C4-2B (cell line): ENCODE data around the gene FAM170A.

ENCODE experiments used
- H3K27ac ChIP-seq: fragments of 450-650 bp; 2 replicates; pipeline ENCODE4 v1.5.1; 2017
- CTCF ChIP-seq: fragments of 450-650 bp; conservative IDR thresholded peaks from 2 replicates; pipeline ENCODE4 v1.5.1; 2017; ENCODE audit warnings: mild to moderate bottlenecking
- ZFX ChIP-seq: fragments of 450-650 bp; IDR thresholded peaks from 2 replicates; pipeline ENCODE4 v1.6.1; 2017

FAM170A gene

GRCh38 chr5:119630752-119631440 is 1.5 kb downstream of the FAM170A start:
- no peak overlapping the region for H3K27ac ChIP-seq
- TF ChIP-seq ZFX = no peak

DNA sequence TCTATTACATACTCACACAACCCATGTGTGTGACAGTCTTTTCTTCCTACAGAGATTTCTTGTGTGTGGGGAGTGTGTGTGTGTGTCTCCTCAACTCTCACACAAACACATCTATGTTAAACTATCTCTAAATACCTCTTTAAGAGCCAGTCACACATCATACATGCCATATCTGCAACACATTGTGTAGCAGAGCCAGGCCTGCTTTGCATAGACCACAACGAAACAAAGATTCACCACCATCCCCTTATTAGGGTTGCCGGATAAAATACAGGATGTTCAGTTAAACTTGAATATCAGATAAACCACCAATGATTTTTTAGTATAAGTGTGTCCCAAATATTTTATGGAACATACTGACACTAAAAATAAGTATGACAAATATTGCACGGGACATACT is 2.3 kb downstream of the FAM170A start:
- TF ChIP-seq CTCF (no peak), ZFX (no peak)

DNA sequence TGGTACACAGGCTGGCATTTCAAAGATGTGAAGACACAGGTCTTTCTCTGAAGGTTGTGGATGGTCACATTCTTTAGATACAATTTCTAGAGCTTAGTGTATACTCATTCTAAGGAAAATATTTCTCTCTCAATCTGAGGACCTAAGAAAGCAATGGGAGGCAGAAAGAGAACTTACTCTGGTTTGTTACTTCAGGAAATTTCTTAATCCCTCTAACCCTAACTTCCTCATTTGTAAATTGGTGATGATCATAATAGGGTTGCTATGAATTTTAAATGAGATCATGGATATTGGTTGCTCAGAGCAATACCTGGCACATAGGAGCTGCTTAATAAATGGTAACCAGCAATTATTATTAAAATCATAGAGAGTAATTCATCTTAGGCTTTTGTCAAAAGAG is 22.1 kb downstream of the FAM170A start:
- H3K27ac ChIP-seq = no peak overlapping the region
- TF ChIP-seq CTCF = no peak
- TF ChIP-seq ZFX = no peak

More for the DNA sequence above, 2.3 kb downstream of the FAM170A start:
- no peak overlapping the region for H3K27ac ChIP-seq

DNA sequence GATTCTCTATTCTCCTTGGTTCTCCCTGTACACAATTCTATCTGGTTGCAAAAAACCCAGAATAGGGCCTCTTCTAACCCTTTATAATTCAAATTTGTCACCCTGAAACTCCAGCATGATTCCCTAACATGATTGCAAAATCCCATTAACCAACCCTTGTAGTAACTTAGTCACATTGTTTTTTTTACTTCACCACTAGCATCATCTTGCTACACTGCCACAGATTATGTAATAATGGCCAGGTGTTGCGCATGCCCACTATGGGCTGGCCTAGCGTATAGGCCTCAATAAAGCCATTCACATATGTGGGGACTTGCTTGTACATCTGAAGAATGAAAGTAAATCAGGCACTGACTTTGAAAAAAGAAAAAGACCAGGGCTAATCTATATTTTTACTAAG is 25.7 kb downstream of the FAM170A start:
- TF ChIP-seq ZFX = no peak
- no peak for TF ChIP-seq CTCF
- H3K27ac ChIP-seq = no peak overlapping the region

- TF ChIP-seq CTCF = no peak
- H3K27ac ChIP-seq = no peak overlapping the region
These were observed 26.7 kb downstream of the FAM170A start for GRCh38 chr5:119656023-119656422.

DNA sequence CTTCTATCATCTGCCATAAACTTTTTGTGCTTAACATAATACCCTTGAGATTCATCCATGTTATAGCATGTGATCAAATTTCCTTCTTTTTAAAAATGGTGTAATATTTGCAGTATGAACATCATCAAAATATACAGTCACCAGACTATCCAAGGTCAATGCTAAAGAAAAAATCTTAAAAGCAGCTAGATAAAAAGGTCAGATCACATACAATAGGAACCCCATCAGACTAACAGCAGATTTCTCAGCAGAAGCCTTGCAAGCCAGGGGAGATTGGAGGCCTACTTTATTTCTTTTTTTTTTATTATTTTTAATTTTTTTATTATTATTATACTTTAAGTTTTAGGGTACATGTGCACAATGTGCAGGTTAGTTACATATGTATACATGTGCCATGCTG is 37.2 kb downstream of the FAM170A start:
- no peak overlapping the region for H3K27ac ChIP-seq
- TF ChIP-seq ZFX (no peak), CTCF (no peak)

GRCh38 chr5:119678351-119679028 is 49.1 kb downstream of the FAM170A start:
- TF ChIP-seq CTCF (no peak), ZFX (no peak)
- no peak overlapping the region for H3K27ac ChIP-seq

GRCh38 chr5:119680080-119680479 is 50.7 kb downstream of the FAM170A start:
- TF ChIP-seq ZFX = no peak
- no peak overlapping the region for H3K27ac ChIP-seq
